ENCODE measurements around the gene TAF6. TPM values are rescaled to one million over a fixed set of nuclear protein-coding genes. Genes with fewer than 3 reads are reported as not detected.

The TAF6 gene
- total RNA-seq, 1 donor from 2014 or later: 80.5 TPM

DNA sequence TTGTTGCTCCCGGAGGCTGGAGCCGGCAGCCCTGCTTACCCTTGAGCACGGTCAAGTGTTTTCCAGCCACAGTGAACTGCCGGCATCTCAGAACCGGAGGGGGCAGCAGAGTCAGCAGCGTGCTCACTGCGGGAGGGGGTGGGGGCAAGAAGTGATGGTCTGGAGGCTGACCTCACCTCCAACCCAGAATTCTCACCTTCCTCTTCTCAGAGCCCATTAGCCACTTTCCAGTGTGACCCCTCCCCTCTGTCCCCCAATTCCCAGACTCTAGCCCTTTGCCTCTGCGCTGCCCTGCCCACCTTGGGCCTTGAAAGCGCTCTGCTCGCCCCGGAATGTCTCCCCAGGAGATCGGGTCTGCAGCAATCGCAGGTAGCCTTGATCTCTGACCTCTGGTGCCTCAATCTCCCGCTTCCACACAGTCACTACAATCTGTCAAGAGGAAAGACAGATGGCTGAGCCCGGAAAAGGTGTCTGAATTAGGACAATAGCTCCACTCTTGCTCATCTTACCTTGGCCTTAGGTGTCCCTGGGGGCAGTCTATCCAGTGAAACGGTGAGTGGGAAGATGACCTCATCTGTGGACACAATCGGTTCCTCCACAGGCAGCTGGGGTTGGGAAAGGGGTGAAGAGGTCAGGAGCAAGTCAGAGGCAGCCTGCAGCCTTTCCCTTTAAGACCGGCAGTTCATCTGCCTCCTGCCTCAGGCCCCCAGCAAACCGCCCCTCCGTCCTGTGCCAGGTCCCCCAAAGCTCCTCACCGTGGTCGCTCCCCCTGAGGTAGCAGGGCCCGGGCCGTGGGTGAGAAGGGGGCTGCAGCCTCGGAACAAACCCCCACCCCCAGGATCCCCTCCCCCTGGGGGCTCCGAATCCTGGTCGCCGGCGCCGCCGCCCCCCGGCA, 38.4 kb upstream of the TAF6 start:
- TF ChIP-seq CTCF (IDR thresholded peaks at IDR 0.05; ENCODE audit: insufficient read depth, low read length, poor library complexity, severe bottlenecking): peak; percentile 44
- H3K4me3 ChIP-seq (ENCODE audit: low read depth, low read length): peak overlapping the region; percentile 81
- no peak for DNase-seq (ENCODE audit: low read depth)
- no peaks in the 10 kb centered on the region for H3K27me3 ChIP-seq (ENCODE audit: control insufficient read depth, insufficient read depth, low read length)
- H3K36me3 ChIP-seq (ENCODE audit: control insufficient read depth, insufficient read depth, low read length): peaks cover 1% of the 10 kb centered on the region

- no peak overlapping the region for H3K4me3 ChIP-seq (ENCODE audit: low read depth, low read length)
- no peak for DNase-seq (ENCODE audit: low read depth)
- H3K36me3 ChIP-seq (ENCODE audit: control insufficient read depth, insufficient read depth, low read length): peaks cover 1% of the 10 kb centered on the region
- no peaks in the 10 kb centered on the region for H3K27me3 ChIP-seq (ENCODE audit: control insufficient read depth, insufficient read depth, low read length)
- no peak for TF ChIP-seq CTCF (IDR thresholded peaks at IDR 0.05; ENCODE audit: insufficient read depth, low read length, poor library complexity, severe bottlenecking)
These were observed 37.8 kb upstream of the TAF6 start for GRCh38 chr7:100157069-100157333.

DNA sequence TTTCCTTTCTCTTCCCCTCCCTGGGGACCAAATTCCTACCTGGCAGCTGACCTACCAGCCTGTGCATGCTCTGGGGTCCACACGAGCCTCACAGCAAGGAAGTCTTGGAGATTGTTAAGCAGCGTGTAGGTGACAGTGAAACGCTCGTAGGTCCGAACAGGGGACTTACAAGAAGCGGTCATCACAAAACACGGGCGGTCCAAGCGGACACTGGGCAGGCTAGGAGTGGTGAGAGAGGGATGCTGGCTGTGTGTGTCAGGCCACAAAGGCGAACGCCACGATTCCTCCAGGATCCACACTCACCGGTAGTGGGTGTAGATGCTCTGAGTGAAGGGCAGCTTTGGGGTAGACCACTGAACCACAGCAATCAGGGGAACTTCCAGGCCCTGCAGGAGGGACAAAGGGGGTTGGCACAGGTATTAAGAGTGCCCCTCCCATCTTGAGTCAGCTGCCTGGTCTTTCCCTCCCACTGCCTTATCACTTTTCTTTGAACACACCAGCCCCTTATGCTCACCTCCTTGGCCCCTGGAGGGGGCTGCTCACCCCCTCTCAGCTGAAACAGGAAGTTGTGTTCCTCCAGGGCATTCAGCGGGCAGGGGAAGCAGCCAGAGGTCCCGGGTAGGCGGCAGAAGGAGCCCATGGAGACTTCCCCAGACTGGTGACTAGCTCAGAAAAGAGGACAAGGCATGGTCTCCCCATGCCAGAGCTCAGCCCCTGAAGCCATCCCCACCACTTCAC, 37.3 kb upstream of the TAF6 start:
- DNase-seq (ENCODE audit: low read depth): no peak
- Histone ChIP-seq H3K4me3 (ENCODE audit: low read depth, low read length) (no peak overlapping the region), H3K36me3 (ENCODE audit: control insufficient read depth, insufficient read depth, low read length) (peaks cover 1% of the 10 kb centered on the region), H3K27me3 (ENCODE audit: control insufficient read depth, insufficient read depth, low read length) (no peaks in the 10 kb centered on the region)
- no peak for TF ChIP-seq CTCF (IDR thresholded peaks at IDR 0.05; ENCODE audit: insufficient read depth, low read length, poor library complexity, severe bottlenecking)

- peaks cover 1% of the 10 kb centered on the region for H3K36me3 ChIP-seq (ENCODE audit: control insufficient read depth, insufficient read depth, low read length)
- DNase-seq (ENCODE audit: low read depth): no peak
These were observed 36.6 kb upstream of the TAF6 start for GRCh38 chr7:100155553-100156317.

More at GRCh38 chr7:100155553-100156317, 36.6 kb upstream of the TAF6 start:
- Histone ChIP-seq H3K27me3 (ENCODE audit: control insufficient read depth, insufficient read depth, low read length) (no peaks in the 10 kb centered on the region), H3K4me3 (ENCODE audit: low read depth, low read length) (no peak overlapping the region)
- TF ChIP-seq CTCF (IDR thresholded peaks at IDR 0.05; ENCODE audit: insufficient read depth, low read length, poor library complexity, severe bottlenecking): no peak

All from kidney epithelial cell (primary cell).